Activated naive CD4-positive, alpha-beta T cell treated with anti-CD3 and anti-CD28 coated beads, Interleukin-2, amount 10 ng/mL, durations not matched to agents 7 days and 5 days (primary cell): Measurements from ENCODE around the gene OPN5.

Source experiments
- CTCF ChIA-PET: fragments of 350-600 bp; sonication (Branson Sonifier 250); formaldehyde crosslinking; loops from one replicate; lab custom pipeline; 2021; ENCODE audit warnings: antibody characterized with exemption; lab: Charles Lee
- DNase-seq: peaks from one replicate; pipeline ENCODE4 v3.0.0-alpha.2; 2020
- H3K27ac Mint-ChIP-seq: one replicate; pipeline ENCODE4 v1.8.0; 2021; ENCODE audit warnings: mild to moderate bottlenecking, moderate library complexity, mixed read lengths
- H3K27me3 Mint-ChIP-seq: one replicate; pipeline ENCODE4 v1.8.0; 2021; ENCODE audit warnings: mild to moderate bottlenecking, mixed read lengths
- H3K36me3 Mint-ChIP-seq: one replicate; pipeline ENCODE4 v1.8.0; 2021; ENCODE audit warnings: mixed read lengths
- H3K4me1 Mint-ChIP-seq: one replicate; pipeline ENCODE4 v1.8.0; 2021; ENCODE audit warnings: mixed read lengths
- H3K4me3 Mint-ChIP-seq: one replicate; pipeline ENCODE4 v1.8.0; 2021; ENCODE audit warnings: mild to moderate bottlenecking, moderate library complexity, mixed read lengths
- H3K9me3 Mint-ChIP-seq: one replicate; pipeline ENCODE4 v1.8.0; 2021; ENCODE audit warnings: mixed read lengths

OPN5 gene

DNA sequence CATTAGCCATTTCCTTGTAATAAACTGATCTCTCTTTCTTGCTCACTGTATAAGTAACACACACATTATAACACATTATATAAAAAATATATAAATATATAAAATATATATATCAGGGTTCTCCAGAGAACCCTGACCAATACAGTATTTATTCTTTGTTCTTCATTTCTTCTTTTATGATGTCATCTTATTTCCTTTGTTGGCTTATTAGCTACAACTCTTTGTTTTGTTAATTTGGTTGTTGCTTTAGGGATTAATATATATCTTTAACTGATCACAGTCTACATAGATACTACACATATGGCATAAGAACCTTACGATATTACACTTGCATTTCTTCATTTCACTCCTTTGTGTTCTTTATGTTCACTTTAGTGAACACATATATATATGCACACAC is 14.7 kb upstream of the OPN5 start:
- H3K4me1 Mint-ChIP-seq = no peaks in the 10 kb centered on the region
- CTCF ChIA-PET = no interaction called here
- H3K36me3 Mint-ChIP-seq = no peaks in the 10 kb centered on the region
- H3K9me3 Mint-ChIP-seq = no peaks in the 10 kb centered on the region
- H3K27ac Mint-ChIP-seq = no peak overlapping the region
- H3K27me3 Mint-ChIP-seq = no peaks in the 10 kb centered on the region
- H3K4me3 Mint-ChIP-seq = no peak overlapping the region
- no peak for DNase-seq

DNA sequence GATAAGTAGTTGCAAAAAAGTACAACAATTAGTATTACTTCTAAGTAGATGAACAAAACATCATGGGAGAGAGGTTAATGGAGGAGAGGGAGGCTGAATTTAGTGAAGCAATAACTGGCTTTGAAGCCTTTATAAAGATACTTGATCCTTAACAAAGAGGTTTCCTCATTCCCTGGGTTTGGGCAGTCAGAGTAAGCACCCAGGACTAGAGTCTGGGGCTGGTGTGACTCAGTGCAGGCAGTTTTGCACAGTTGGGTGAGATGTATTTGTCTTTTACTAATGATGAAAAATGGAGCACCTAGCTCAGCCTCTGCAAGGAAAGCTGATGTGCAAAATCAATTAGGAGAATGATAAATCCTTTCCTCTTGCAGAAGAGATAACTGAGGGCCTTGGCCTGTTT is 11.8 kb upstream of the OPN5 start:
- Mint-ChIP-seq H3K4me1 (no peaks in the 10 kb centered on the region), H3K27ac (no peak overlapping the region), H3K27me3 (no peaks in the 10 kb centered on the region), H3K4me3 (no peak overlapping the region), H3K36me3 (no peaks in the 10 kb centered on the region), H3K9me3 (no peaks in the 10 kb centered on the region)
- CTCF ChIA-PET = no interaction called here
- no peak for DNase-seq

DNA sequence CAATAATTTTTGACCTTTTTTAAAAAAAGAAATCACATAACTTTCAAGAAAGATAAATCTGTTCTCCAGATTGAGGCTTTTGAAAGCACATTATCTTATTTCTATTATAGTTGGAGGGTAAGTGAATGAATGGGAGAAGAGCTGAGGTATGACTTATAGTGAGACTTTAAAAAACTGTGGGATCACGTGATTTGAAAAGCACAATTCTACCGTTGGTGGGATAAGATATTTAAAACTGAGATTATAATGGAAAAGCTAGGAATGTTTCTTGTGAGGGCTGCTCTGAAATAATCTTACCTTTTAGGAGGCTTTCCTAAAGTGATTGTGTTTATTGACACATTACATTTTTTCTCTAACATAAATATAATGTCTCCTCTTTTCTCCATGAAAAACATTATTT is 9.5 kb upstream of the OPN5 start:
- Mint-ChIP-seq H3K9me3 (no peaks in the 10 kb centered on the region), H3K36me3 (no peaks in the 10 kb centered on the region), H3K27me3 (peaks cover 4% of the 10 kb centered on the region), H3K4me3 (no peak overlapping the region), H3K4me1 (no peaks in the 10 kb centered on the region), H3K27ac (no peak overlapping the region)
- CTCF ChIA-PET = interaction anchor here (0.7 kb wide), 1 partner anchor 355 kb away, joined by 4 read pairs; no protein-coding TSS in a partner anchor
- DNase-seq = no peak

DNA sequence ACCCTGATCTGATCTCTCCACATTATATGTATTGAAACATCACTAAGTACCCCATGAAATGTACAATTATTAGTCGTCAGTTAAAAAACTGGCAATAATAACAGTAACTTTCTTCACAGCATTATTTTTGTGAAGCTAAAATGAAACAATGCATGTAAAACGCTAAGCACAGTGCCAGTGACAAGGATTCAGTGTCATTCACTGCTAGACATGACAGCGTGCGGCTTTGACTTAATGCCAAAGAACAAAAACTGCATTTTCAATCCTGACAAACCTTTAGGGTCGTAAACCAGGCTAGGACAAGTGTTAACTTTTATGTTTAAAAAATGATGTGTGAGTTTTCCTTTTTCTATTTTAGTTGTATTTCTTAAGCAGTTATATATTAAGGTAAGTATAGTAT is 8.8 kb upstream of the OPN5 start:
- H3K4me1 Mint-ChIP-seq = no peaks in the 10 kb centered on the region
- CTCF ChIA-PET = no interaction called here
- DNase-seq = no peak

DNA sequence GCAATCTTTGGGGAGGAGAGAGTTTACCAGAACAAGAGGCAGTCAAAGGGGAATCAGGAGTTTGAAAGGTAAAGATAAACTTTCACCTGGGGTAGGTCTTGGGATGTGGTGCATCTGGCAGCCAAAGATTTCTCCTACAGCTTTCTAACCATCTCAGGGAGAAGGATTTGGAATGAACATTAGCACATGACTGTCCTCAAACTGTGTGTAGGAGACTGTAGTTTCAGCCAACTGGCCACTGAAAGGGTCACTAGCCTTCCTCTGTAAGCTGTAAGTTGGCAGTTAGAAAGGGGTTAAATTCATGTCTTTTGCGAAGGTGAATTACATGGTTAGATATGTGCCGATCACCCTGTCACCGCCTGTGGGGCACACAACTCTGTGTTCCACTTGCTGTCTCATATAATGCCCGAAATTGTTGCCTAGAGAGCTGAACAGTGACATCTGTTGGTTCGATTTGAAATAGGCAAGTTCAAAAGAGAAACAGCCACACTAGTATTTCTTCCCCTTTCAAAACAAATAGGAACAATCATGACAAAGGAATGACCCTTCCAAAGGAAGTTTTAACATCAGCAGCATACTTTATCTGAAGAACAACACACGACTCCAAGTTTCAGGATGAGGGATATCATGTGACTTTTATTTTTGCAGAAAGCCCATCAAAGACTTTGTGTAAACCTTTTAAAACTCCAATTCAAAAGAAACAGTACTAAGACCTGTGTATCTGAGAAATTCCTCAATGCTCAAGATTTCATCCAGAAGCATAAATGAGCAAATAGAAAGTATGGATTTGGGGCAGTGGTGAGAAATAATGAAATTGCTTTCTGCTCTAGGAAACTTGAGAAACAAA is 1.1 kb upstream of the OPN5 start:
- H3K9me3 Mint-ChIP-seq = no peaks in the 10 kb centered on the region
- H3K4me1 Mint-ChIP-seq = peaks cover 9% of the 10 kb centered on the region
- peaks cover 20% of the 10 kb centered on the region for H3K27me3 Mint-ChIP-seq
- DNase-seq = peak; percentile 48
- H3K4me3 Mint-ChIP-seq = no peak overlapping the region
- no peak overlapping the region for H3K27ac Mint-ChIP-seq
- no peaks in the 10 kb centered on the region for H3K36me3 Mint-ChIP-seq
- CTCF ChIA-PET = interaction anchor here (0.6 to 5.8 kb wide), 13 partner anchors 13 to 1599 kb away, joined by 3 to 73 read pairs (median 5); no protein-coding TSS in a partner anchor

More for the DNA sequence above, 8.8 kb upstream of the OPN5 start:
- Mint-ChIP-seq H3K4me3 (no peak overlapping the region), H3K36me3 (no peaks in the 10 kb centered on the region), H3K27ac (no peak overlapping the region), H3K9me3 (no peaks in the 10 kb centered on the region), H3K27me3 (peaks cover 4% of the 10 kb centered on the region)

DNA sequence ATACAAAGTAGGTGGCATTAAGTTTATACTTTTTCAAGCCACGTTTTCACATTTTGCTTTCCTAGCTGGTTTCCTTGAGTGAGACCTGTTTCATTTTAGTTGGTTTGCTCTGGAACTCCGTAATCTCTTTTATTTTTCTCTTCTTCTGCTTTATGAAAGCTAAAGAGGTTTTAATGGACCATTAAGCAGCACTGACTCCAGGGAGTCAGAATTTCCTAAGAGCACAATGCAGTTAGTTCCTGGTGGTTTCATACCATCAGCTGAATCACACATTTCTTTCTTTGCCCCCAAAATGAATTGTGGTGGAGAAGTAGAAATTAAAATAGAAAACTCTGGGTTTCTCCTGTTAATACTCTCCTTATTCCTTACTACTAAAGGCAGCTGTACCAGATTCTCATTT is 3.4 kb downstream of the OPN5 start:
- Mint-ChIP-seq H3K27ac (no peak overlapping the region), H3K27me3 (peaks cover 30% of the 10 kb centered on the region), H3K36me3 (no peaks in the 10 kb centered on the region), H3K4me1 (peaks cover 9% of the 10 kb centered on the region), H3K4me3 (no peak overlapping the region), H3K9me3 (no peaks in the 10 kb centered on the region)
- CTCF ChIA-PET = interaction anchor here (1.2 to 1.7 kb wide), 2 partner anchors 153 to 1625 kb away, joined by 3 to 8 read pairs; no protein-coding TSS in a partner anchor
- no peak for DNase-seq

DNA sequence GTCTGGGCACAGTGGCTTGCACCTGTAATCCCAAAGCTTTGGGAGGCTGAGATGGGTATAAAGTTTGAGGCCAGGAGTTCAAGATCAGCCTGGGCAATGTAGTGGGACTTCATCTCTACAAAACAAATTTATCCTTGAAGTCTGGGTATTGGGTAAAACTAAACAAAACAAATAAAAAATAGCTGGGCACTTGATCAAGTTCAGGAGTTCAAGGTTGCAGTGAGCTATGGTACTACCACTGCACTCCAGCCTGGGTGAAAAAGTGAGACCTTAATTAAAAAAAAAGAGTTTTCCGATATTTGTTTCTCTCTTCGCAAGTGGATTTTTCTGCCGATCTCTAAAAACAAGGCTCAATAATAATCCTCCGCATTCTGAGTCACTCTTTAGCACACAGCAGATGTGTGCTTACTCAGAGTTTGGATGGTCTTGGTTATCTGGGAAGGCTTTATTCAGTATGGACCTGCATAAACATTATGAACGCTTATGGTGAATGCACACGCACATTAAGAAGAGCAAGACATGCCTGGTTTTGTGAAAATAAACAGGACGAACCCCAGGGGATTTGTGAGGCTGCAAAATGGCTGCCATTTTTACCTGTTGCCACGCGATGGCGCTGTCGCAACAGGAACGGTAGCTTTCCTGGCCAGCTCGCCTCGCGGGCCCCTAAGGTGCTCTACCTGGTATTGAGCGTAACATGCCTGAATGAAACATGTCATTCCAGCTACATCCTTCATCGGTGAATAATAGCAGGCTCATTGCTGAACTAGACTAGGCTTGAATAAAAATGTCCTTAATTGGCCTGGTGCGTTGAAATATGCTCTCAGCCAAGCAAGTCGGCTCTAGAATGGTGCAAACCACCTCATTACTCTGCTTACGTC is 6.0 kb downstream of the OPN5 start:
- Mint-ChIP-seq H3K4me3 (no peak overlapping the region), H3K9me3 (no peaks in the 10 kb centered on the region), H3K27me3 (peaks cover 31% of the 10 kb centered on the region), H3K27ac (no peak overlapping the region), H3K36me3 (no peaks in the 10 kb centered on the region), H3K4me1 (no peaks in the 10 kb centered on the region)
- CTCF ChIA-PET = interaction anchor here (0.7 to 4.9 kb wide), 11 partner anchors 12 to 1621 kb away, joined by 3 to 36 read pairs (median 4); no protein-coding TSS in a partner anchor
- peak; percentile 66 for DNase-seq

DNA sequence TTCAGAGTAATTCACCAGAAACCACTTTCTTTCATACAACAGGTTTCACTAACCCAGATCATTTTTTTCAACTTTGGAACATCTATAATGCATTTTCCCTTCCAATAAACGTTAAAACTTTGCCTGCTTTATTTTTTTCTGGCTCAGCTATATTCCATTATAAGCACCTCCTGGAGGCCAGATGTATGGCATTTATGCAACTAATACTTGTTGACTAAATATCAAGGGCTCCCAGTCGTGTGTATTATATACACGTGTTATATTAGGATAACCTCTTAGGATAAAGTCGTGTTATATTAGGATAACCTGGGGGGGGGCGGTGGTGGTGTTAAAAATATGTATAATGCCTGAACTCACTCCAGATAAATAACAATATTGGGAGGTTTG is 6.7 kb downstream of the OPN5 start:
- DNase-seq = no peak
- CTCF ChIA-PET = interaction anchor here (1.0 to 4.9 kb wide), 8 partner anchors 13 to 1621 kb away, joined by 3 to 36 read pairs (median 4); no protein-coding TSS in a partner anchor
- no peak overlapping the region for H3K4me3 Mint-ChIP-seq

DNA sequence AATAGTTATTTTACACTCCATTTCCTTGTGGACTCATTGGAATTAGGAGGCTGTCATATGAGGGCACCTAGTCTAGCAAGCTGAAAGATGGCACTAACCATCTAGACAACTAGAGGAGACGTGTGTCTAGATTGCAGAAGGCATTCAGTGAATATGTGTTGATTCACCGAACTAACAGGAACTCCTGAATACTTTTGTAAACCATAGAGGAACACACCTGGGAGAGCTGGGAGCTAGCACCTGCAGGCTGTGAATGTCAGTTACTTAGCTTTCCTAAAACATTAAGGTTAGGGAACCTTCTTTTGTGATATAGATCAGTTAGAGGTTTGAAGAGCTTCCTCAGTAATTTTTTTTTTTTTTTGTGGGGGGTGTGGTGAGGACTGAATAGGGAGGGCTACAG is 7.7 kb downstream of the OPN5 start:
- H3K4me3 Mint-ChIP-seq = no peak overlapping the region
- CTCF ChIA-PET = interaction anchor here (0.7 to 4.9 kb wide), 3 partner anchors 158 to 1620 kb away, joined by 3 to 36 read pairs (median 3); no protein-coding TSS in a partner anchor
- peaks cover 24% of the 10 kb centered on the region for H3K27me3 Mint-ChIP-seq
- H3K9me3 Mint-ChIP-seq = no peaks in the 10 kb centered on the region
- no peaks in the 10 kb centered on the region for H3K4me1 Mint-ChIP-seq
- no peak overlapping the region for H3K27ac Mint-ChIP-seq
- no peaks in the 10 kb centered on the region for H3K36me3 Mint-ChIP-seq
- no peak for DNase-seq

More for the DNA sequence above, 6.7 kb downstream of the OPN5 start:
- Mint-ChIP-seq H3K36me3 (no peaks in the 10 kb centered on the region), H3K27me3 (peaks cover 31% of the 10 kb centered on the region), H3K9me3 (no peaks in the 10 kb centered on the region), H3K4me1 (no peaks in the 10 kb centered on the region), H3K27ac (no peak overlapping the region)

DNA sequence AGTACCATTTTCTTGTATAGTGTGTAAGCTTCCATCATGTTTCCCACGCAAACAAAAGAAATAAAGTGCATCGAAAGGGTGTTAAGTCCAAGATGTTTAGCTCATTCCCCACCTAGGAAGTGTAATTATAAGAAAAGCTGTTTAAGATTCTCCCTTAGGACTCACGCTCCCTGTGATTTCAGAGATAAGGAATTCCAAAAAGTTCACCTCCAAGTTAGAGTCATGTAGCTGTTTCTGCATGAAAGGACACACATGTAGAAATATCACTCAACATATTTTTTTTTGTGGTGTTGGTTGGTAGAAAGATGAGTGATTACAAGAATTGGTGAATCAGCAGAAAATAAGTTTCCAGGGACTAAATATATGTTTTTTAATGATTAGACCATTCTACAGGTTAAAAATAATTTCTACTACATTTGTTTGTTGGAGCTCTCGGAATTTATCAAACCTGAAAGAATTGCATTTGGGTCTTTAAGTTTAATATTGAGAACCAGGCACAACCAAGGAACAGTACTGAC is 10.4 kb downstream of the OPN5 start:
- Mint-ChIP-seq H3K27me3 (peaks cover 16% of the 10 kb centered on the region), H3K36me3 (no peaks in the 10 kb centered on the region), H3K4me1 (no peaks in the 10 kb centered on the region), H3K4me3 (no peak overlapping the region), H3K27ac (no peak overlapping the region), H3K9me3 (no peaks in the 10 kb centered on the region)
- CTCF ChIA-PET = no interaction called here
- no peak for DNase-seq

DNA sequence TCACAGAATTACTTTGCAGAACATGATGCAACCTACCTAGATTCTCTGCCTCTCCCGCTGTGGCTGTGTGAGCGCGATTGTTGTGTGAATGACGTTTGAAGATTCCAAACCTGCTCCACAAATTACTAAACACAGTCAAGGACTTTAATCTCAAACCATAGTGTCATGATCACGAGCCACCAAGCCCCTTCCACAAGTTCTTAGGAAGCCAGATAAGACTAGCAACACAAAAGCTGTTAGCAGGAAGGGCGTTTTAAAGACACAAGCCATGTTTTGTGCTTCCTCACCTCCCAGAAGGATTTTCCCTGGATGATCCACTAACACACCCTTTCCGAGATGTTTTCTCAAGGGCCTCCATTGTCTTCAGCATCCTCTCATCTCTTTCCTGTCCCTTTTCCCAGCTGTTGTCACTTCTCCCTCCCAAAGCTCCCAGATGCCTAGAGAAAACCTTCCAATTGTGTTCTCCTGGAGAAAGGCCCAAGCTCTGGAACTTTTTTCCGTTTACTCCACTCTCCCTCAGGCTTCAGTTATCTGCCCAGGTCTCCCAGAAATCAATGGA is 12.8 kb downstream of the OPN5 start:
- no peak overlapping the region for H3K4me3 Mint-ChIP-seq
- DNase-seq = no peak
- CTCF ChIA-PET = interaction anchor here (1.6 kb wide), 1 partner anchor 14 kb away, joined by 6 read pairs; no protein-coding TSS in a partner anchor
- peaks cover 11% of the 10 kb centered on the region for H3K27me3 Mint-ChIP-seq
- no peaks in the 10 kb centered on the region for H3K4me1 Mint-ChIP-seq
- H3K36me3 Mint-ChIP-seq = no peaks in the 10 kb centered on the region
- no peaks in the 10 kb centered on the region for H3K9me3 Mint-ChIP-seq
- H3K27ac Mint-ChIP-seq = no peak overlapping the region

DNA sequence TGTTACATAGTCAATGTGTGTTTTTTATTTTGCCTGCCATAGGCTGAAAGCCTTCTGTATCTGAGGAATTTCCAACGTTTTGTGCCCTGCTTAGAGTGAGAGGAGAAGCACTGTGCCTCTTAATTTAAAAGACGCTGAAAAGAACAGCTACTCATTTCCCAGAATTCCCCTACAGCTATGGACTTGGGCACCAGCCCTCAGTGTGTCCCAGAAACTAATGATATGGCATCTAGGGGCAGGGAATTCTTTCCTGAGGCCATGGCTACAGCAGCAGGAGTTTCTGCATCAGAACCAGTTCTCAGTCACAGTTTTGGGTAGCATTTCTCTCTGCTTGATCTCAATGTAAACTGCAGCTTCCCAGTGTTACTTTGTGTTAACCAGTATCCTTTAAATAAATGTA is 20.2 kb downstream of the OPN5 start:
- no peaks in the 10 kb centered on the region for H3K36me3 Mint-ChIP-seq
- no peak for DNase-seq
- H3K4me1 Mint-ChIP-seq = no peaks in the 10 kb centered on the region
- H3K27me3 Mint-ChIP-seq = peaks cover 4% of the 10 kb centered on the region
- no peak overlapping the region for H3K27ac Mint-ChIP-seq
- CTCF ChIA-PET = no interaction called here
- no peaks in the 10 kb centered on the region for H3K9me3 Mint-ChIP-seq
- no peak overlapping the region for H3K4me3 Mint-ChIP-seq

DNA sequence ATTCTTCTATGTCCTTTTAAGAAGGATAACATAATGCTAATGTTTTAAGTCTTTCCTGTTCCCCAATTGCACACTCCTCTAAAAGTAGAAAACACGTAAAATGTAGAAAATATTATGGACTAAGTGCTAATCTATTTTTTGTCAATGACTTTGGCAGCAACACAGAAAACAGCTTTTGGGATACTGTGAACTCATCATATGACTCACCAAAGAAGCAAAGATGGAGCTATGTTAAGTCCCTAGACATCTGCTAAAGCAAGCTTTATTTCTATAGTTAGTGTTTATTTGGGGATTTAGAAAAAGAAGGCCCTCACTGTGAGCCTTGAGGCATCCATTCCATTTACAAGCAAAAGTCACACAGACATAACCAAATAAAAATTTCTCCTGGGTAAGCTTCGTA is 23.0 kb downstream of the OPN5 start:
- Mint-ChIP-seq H3K4me1 (no peaks in the 10 kb centered on the region), H3K27ac (no peak overlapping the region), H3K36me3 (no peaks in the 10 kb centered on the region), H3K27me3 (peaks cover 4% of the 10 kb centered on the region), H3K9me3 (no peaks in the 10 kb centered on the region), H3K4me3 (no peak overlapping the region)
- CTCF ChIA-PET = no interaction called here
- no peak for DNase-seq

DNA sequence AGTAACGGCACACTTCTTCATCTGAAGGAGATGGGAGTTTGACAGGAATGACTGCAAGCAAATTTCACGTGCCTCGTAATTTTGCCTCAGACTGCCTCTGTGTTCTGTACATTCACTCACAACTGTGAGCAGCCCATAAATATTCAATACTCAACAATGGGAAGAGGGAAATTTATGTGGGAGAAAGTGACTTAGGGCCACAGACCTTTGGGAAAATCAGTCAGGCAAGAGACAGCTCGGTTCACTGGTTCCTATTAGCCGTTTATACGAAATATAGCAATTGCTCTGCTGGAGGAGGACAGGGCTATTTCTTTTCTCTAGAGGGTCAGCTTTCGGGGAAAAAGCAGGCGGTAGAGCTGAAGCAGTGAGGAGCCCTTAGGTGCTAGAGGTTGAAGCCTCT is 28.0 kb downstream of the OPN5 start:
- Mint-ChIP-seq H3K27ac (no peak overlapping the region), H3K36me3 (no peaks in the 10 kb centered on the region), H3K4me3 (no peak overlapping the region), H3K27me3 (no peaks in the 10 kb centered on the region), H3K4me1 (no peaks in the 10 kb centered on the region), H3K9me3 (no peaks in the 10 kb centered on the region)
- CTCF ChIA-PET = interaction anchor here (0.5 to 1.1 kb wide), 2 partner anchors 22 to 108 kb away, joined by 4 read pairs; no protein-coding TSS in a partner anchor
- no peak for DNase-seq
